Embryonic facial prominence (tissue), 1 donor: ENCODE results near the gene PRR23A.
"Not testable (repeated sequence)": the region's sequence is repeated elsewhere in the genome, so short reads cannot be mapped to it uniquely, and the experiment has no call there.

Experiments used
- DNase-seq: peaks from one replicate; pipeline ENCODE4 v3.0.0-alpha.2; 2016; ENCODE audit errors: extremely low spot score

PRR23A gene

DNA sequence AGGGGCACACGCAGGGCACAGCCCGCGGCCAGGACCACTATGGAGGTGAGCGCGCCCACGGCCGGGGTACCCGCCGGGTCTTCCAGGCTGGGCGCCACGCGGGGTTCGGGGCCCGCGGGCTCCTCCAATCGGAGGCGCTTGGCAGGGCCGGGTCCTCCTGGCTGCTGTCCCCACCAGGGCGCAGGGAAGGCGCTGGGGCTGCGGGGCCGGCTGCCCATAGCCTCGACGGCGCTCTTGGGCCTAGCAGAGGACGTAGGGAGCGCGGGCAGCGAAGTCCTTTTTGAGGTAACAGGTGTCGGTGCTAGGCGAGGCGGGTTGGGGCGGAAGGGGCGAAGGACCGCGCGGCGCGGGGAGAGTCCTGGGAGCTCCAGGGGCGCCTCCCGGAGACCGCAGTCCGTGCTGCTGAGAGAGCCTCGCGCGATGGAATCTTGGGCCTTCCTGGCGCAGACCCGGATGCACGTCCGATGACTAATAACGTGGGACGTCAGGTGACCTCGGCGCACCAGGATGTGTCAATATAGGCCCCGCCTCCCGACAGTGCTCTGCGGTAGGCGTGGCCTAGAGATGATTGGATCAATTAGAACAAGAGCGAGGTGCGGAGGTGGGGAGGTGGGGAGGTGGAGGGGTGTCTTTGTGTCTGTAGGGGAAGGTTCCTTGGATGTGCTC is at the start of gene PRR23A:
Gene PRR23A (minus strand): TSS at position 218 of the 666 bp plus-strand sequence. CDS start 0 bp downstream, at position 218.
- no peak for DNase-seq

DNA sequence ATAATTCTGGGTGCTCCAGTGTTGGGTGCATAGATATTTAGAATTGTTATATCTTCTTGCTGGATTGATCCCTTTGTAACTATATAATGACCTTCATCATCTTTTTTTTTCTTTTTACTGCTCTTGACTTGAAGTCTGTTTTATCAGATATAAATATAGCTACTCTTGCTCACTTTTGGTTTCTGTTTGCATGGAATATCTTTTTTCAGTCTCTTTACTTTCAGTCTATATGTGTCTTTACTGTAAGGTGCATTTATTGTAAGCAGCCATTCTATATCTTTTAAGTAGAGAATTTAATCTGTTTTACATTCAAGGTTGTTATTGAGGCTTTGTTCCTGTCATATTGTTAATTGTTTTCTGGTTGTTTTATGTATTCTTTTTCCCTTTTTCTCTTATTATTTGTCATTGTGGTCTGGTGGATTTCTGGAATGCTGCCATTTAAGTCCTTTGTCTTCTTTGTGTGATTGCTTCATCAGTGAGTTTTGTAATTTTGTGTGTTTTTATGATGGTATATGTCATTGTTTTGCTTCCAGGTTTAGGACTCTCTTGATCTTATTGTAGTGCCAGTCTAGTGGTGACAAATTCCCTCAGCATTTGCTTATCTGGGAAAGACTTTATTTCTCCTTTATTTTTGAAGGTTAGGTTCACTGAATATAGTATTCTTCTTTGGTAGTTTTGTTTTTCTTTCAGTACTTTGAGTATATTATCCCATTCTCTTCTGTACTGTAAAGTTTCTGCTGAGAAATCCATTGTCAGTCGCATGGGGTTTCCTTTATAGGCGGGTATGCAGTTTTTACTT is 46.9 kb upstream of the PRR23A start:
- DNase-seq, result no peak

DNA sequence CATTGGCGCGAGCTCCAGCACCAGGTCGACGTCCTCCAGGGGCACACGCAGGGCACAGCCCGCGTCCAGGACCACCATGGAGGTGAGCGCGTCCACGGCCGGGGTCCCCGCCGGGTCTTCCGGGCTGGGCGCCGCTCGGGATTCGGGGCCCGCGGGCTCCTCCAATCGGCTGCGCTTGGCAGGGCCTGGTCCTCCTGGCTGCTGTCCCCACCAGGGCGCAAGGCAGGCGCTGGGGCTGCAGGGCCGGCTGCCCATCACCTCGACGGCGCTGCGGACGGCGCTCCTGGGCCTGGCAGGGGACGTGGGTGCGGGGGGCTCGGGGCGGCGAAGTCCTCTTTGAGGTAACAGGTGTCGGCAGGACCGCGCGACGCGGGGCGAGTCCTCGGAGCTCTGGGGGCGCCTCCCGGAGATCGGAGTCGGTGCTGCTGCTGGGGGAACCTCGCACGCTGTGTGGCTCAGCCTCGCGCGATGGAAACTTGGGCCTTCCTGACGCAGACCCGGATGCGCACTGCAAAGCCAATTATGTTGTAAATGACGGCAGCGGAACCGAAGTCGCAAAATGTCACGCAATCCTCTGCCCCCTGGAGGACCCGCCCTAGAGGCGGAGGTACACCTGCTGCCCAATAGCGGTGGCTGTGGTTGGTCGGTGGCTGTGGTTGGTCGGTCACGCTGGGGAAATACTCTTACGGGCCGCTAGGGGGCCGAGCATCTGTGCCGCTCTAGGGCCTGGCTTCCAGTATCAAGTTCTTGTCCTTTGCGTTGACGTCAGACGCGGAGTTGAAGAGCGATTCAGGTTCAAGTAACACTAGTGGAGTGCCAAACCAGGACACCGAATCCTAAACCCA is 38.5 kb upstream of the PRR23A start, which contains the start of gene PRR23C:
Gene PRR23C (minus strand): TSS at position 527 of the 845 bp plus-strand sequence. CDS start 272 bp downstream, at position 255.
- no peak for DNase-seq

DNA sequence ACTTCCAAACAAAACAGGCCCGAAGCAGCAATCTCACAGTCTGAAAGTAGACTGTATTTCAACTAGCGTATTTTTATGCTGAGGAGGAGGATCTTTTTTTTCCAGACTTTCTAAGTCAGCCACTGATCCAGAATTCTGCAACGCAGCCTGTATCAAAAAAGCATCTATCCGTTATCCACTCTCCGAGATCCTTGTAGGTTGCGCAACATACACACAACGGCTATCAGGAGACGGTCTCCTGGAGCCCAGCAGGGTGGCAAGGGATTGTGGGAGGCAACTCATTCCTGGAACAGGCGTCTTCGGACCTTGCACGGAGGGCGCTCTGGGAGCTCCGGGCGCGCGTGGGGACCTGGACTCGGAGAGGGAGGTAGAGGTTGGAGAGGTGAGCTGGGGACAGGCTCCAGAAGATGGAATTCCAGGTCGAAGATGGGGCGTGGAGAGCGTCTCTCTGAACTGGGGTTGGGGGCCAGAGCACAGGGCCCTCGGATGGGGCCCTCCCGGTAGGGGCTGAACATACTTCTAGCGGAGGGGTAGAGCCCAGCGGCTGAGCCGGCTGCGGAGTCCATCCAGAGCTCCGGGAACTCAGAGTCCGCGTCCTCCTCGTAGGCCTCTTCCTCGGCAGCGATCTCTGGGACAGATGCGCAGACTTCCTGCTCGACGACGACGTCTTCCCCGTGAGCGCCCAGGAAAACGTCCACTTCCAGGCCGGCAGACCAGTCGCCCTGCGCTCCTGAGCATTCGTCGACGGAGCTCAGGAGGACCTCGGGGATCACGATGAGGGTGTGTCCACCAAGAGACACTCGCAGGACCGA is 37.7 kb upstream of the PRR23A start:
- DNase-seq, result no peak

DNA sequence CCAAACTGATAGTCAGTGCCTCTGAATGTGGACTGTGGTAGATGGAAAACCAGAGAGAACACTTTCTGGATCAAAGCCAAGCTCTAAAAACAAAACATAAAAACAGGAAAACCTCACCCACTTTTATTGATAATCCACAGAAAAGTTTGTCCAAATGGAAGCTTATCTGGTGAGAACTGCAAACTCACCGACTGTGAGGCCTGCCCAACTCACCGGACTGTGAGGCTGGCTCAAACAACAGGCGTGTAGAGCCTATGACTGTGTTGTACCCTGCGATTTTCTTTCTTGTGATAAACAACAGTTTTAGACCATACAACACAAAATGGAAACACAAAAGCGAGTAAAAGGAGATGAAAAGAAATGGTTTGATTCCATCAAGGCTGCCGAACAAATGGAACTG is 31.4 kb upstream of the PRR23A start:
- no peak for DNase-seq

DNA sequence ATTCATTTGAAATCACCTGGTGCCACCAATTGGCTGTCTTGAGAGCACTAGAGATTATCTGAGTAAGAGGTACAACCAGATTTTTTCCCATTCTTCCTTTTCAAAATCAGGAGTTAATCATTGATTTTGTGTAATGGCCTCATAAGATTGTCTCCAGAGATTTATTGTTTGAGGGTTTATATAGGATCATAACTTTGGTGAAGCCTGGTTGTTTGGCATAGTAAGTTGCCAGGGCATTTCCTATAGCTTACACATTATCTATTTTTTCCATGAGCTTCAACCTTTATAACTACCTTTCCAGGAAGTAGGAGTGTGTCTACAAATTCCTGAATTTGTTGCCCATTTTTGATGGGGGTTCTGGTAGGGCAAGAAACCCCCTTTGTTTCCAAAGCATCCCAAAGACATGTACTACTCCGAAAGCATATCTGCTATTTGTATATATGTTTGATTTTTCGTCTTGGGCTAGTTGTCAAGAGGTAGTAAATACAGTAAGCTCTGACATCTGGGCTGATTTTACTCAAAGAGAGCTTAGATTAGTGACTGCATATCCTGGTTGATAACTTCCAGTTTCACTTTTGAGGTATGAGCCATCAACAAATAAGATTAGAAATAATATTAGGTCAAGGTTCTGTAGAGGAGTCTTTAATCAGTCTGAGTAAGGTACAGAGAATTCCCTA is 26.4 kb upstream of the PRR23A start:
- DNase-seq, result no peak

DNA sequence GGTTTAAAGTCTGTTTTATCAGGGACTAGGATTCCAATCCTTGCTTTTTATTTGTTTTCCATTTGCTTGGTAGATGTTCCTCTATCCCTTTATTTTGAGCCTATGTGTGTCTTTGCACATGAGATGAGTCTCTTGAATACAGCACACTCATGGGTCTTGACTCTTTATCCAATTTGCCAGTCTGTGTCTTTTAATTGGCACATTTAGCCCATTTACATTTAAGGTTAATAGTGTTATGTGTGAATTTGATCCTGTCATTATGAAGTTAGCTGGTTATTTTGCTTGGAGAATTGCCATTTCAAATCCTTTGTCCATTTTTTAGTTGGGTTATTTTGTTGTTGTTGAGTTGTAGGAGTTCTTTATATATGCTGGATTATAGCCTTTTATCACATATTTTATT is 24.5 kb upstream of the PRR23A start:
- DNase-seq, result not testable (repeated sequence)

DNA sequence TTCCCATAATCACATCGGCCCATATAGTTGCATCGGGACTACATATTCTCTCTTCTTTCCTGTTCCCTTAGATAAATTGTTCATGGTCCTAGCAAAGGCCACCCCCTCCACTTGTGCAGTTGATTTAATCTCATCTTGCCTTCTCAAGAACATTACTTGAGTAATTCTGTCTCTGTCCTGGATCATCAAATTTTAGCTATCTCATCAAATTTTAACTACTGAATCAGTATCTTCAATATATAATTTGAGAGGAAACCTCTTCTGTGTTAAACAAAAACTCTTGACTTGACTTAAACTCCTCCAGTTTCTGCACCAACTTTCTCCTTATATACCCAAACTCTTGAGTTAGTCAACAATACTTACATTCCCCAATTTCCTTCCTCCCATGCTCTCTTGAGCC is 18.9 kb upstream of the PRR23A start:
- no peak for DNase-seq

DNA sequence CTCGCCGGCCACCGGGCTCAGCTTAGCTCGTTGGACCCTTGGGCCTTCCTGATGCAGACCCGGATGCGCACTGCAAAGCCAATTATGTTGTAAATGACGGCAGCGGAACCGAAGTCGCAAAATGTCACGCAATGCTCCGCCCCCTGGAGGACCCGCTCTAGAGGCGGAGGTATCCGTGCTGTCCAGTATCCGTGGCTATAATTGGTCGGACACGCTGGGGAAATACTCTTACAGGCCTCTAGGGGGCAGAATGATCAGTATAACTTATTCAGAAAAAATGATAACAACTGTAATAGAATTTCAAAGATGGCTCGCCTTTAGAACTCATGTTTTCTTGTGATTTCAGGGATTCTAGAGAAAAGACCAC is 14.8 kb upstream of the PRR23A start, which contains the start of gene PRR23B:
Gene PRR23B (minus strand): TSS at position 59 of the 367 bp plus-strand sequence. CDS start 265 bp downstream, outside the sequence.
- DNase-seq, result no peak

DNA sequence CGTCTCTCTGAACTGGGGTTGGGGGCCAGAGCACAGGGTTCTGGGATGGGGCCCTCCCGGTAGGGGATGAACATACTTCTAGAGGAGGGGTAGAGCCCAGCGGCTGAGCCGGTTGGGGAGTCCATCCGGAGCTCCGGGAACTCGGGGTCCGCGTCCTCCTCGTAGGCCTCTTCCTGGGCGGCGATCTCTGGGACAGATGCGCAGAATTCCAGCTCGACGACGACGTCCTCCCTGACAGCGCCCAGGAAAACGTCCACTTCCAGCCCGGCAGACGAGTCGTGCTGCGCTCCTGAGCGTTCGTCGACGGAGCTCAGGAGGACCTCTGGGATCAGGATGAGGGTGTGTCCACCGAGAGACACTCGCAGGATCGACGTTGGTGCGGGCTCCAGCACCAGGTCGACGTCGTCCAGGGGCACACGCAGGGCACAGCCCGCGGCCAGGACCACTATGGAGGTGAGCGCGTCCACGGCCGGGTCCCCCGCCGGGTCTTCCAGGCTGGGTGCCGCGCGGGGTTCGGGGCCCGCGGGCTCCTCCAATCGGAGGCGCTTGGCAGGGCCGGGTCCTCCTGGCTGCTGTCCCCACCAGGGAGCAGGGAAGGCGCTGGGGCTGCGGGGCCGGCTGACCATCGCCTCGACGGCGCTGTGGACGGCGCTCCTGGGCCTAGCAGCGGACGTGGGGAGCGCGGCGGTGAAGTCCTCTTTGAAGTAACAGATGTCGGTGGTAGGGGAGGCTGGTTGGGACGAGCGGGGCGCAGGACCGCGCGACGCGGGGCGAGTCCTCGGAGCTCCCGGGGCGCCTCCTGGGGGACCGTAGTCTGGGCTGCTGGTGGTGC is 14.2 kb upstream of the PRR23A start:
- DNase-seq, result no peak

DNA sequence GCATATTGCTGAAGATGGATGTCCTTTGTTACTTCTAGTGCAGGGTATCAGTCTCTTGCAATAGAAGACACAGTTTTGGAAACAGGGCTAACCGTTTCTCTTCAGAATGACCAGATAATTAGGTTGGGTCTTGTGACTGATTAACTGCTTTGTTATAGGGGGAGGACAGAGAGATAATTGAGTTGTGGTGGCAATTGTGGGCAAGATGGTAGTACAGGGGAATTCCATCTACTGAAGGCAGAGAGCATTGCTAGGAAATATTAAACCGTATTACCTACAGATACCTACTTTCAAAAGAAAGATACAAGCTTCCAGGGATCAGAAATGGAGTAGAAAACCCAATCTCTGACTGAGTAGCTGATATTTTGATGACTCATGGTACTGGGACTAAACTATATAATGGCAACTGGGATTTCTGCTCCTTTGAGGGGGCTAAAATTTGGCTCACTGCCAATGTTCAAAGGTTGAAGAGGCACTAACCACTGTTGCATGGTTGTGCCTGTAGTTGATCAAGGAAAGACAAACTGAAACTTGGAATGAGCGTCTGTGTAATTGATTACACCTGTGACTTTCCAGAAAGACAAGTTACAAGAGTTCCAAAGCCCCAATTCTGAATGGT is 10.5 kb upstream of the PRR23A start:
- DNase-seq, result no peak

DNA sequence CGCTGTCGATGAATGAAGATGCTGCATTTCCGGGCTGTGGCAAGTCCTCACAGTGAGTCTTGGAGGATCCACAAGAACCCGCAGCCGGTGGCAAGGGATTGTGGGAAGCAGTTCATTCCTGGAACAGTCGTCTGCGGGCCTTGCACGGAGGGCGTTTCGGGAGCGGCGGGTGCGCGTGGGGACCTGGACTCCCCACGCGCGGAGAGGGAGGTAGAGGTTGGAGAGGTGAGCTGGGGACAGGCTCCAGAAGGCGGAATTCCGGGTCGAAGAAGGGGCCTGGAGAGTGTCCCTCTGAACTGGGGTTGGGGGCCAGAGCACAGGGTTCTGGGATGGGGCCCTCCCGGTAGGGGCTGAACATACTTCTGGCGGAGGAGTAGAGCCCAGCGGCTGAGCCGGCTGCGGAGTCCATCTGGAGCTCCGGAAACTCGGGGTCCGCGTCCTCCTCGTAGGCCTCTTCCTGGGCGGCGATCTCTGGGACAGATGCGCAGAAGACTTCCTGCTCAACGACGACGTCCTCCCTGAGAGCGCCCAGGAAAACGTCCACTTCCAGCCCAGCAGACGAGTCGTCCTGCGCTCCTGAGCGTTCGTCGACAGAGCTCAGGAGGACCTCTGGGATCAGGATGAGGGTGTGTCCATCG is 593 bp downstream of the PRR23A start:
- DNase-seq, result no peak

DNA sequence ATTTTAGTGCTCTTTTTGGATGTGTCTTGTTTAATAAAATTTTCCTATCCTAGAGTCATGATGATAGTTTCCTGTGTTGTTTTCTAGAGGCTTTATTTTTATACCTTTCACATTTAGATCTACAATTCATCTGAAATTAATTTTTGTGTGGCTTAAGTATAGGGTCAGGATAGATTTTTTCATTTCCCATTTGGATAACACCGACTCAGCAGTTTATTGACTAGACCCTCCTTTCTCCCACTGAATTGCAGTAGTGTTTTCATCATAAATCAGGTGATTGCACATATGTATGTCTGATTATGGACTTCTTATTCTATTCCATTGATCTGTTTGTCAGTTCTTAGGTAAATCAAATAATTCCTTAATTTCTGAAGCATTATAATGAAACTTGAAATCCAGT is 10.4 kb downstream of the PRR23A start:
- no peak for DNase-seq

DNA sequence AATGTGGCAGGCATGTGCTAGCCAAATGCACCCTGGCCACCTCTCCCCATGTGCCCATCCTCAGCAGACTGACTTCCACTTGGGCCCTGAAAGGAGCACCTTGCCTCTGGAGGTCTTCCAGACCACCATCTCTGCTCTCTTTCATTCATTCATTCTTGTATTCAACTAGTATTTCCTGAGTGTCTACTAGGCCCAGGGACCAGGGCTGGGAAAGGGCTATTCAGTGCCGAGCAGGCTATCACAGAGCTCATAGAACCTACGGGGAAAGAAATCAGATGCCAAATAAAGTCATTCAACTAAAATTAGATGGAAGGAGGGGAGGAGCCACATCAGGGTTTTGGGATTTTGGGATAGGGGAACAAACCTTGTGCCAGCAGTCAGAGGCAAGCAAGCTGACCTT is 18.9 kb downstream of the PRR23A start:
- no peak for DNase-seq

DNA sequence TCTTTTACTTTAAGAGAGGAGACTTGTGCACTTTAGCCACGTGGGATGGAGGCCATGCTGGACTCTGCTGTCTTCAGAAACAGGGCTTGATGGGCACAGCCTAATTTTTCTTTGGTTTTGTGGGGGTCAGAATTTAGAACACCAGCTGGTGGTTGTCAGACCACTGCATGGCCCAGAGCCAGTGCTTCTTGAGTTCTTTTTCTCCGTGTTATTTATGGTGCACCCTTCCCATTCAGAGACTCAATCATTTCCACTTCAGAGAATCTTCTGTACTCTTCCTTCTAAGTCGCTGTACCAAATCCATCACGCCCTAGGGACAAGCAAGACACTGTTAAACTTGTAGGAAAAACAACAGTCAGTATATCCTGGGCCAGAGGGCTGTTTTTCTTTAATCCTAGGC is 20.1 kb downstream of the PRR23A start:
- no peak for DNase-seq

DNA sequence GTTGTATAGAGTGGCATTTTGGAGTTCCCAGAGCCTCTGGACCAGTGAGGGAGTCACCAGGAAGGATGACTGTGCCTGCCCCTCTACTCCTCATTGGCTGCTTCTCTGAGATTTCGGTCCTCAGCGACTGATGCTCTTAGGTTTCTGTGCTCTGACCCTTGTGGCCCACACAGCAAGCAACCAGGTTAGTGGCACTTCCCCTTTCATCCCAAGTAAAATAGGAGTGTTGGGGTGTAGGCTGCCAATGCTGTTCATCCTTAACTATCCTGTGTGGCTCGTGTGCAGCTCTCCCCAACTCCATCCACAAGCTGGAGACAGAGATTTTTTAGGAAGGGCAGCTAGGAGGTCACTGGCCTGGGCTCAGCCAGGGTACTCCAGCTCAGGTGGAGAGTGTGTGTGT is 21.3 kb downstream of the PRR23A start:
- no peak for DNase-seq

DNA sequence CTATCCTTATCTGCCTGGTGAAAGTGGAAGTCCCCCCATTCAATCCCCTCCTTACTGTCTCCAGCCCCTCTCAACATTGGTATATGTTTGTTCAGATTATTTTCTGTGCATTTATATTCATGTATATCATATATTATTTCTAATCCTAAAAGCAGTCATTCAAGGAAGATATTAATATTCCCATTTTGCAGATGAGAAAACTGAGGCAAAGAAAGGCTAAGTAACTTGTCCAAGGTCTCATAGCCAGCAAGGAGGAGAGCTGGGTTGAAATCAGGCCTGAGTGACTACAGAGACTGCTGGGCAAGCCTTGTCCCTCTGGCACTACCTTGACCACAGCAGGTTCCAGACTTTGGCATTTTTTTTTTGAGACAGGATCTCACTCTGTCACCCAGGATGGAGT is 30.0 kb downstream of the PRR23A start:
- DNase-seq, result no peak

DNA sequence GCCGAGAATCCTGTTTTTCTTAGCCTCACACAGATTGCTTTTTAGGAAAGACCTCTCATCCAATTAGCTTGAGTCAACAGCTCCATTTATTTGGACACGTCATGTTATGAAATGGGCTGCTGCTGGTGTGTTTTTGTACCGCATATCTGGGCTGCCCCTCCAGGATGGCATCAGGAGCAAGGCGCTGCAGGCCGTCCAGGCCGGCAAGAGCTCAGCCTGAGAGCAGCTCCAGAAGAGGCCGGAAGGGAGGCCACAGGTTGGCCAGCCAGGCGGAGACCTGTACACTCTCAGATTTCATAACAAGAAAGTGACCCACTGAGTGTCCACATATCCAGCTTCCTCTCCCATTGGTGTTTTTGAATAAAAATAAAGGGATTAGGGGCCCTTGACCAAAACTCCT is 30.7 kb downstream of the PRR23A start:
- DNase-seq, result no peak

DNA sequence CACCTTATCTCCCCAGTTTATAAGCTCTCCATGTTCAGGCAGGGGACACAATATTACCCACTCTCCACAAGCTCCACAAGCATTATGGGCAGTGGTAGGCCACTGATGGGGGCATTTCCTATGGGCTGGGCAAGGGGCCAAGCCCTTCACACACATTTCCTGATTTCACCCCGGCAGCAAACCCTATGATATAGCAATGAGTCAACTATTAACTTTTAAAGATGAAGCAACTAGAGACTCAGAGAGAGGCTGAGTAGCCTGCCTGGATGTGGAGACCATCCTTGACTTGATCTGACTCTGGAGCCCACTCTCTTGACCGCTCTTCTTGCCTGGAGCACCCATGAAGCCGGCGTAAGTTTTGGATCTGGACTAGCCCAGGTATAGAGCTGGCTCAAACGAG is 31.6 kb downstream of the PRR23A start:
- no peak for DNase-seq
